Measurements from ENCODE around the gene MAP3K14. TPM values are rescaled to one million over a fixed set of nuclear protein-coding genes. Genes with fewer than 3 reads are reported as not detected.

The MAP3K14 gene
- total and polyA plus RNA-seq, 10 of the 15 experiments (the other 5 are each of a cell fraction or from before 2014, with no cell fraction given): 2.1 to 33.3 (median 19.7) TPM

DNA sequence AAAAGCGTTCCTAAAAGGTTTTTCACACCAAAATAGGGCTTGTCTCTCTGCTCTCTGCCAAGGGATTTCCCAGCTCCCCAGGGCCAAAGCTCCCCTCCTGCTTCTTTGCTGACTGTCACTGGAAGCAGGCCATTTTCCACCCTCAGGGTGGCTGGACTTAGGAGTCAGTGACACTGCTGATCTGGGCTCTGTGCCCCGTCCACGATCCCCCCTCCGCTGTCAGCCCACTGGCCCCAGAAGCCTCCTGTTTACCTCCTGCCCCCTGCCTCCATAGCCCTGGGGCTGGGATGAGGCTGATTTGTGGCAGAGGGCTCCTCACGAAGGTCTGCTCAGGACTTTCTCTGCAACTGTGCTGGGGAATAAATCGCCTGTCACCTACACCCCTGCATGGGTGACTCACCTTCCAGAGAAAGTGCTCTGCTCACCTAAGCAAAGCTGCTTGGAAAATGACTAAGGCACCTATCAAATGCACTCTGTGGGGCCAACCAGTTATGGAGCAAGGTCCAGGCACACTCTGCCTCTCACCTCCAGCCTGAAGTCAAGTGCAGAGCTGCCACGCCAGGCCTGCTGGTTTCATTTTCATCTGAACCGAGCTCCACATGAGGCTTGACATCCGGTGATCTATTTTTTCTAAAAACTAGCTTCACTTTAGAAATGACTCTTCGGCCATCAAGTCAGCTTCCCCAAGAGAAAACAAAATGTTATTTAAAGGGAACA, 4.9 kb downstream of the MAP3K14 start (continued):
- TF ChIP-seq PKNOX1 (IDR thresholded peaks at IDR 0.05): peak; percentile 53; the same call in 1 of the 2 replicates
- TF ChIP-seq, protein P1, sequence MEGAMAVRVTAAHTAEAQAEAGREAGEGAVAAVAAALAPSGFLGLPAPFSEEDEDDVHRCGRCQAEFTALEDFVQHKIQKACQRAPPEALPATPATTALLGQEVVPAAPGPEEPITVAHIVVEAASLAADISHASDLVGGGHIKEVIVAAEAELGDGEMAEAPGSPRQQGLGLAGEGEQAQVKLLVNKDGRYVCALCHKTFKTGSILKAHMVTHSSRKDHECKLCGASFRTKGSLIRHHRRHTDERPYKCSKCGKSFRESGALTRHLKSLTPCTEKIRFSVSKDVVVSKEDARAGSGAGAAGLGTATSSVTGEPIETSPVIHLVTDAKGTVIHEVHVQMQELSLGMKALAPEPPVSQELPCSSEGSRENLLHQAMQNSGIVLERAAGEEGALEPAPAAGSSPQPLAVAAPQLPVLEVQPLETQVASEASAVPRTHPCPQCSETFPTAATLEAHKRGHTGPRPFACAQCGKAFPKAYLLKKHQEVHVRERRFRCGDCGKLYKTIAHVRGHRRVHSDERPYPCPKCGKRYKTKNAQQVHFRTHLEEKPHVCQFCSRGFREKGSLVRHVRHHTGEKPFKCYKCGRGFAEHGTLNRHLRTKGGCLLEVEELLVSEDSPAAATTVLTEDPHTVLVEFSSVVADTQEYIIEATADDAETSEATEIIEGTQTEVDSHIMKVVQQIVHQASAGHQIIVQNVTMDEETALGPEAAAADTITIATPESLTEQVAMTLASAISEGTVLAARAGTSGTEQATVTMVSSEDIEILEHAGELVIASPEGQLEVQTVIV (IDR thresholded peaks at IDR 0.05; ENCODE audit: borderline replicate concordance, partially characterized antibody): no peak
- no peak for TF ChIP-seq HSF1 (IDR thresholded peaks at IDR 0.05; ENCODE audit: low read depth, low read length)
- peak; percentile 92 for TF ChIP-seq MXI1 (IDR thresholded peaks at IDR 0.05; ENCODE audit: low read depth, low read length)
- no peak for TF ChIP-seq STAT3 (IDR thresholded peaks at IDR 0.05; ENCODE audit: low read depth, low read length)
- TF ChIP-seq HCFC1 (IDR thresholded peaks at IDR 0.05; ENCODE audit: low read length): peak; percentile 26; the same call in 1 of the 2 replicates
- peak; percentile 19; the same call in 1 of the 2 replicates for TF ChIP-seq RAD21 (IDR thresholded peaks at IDR 0.05; ENCODE audit: insufficient read depth, low read depth, low read length)
- 0 out of 2 replicates have a peak, but pooled peaks have one; percentile 16 for TF ChIP-seq YY1 (IDR thresholded peaks at IDR 0.05; ENCODE audit: low read depth, low read length)
- TF ChIP-seq ZBED1 (IDR thresholded peaks at IDR 0.05; ENCODE audit: borderline replicate concordance): no peak
- no peak for TF ChIP-seq MAX (IDR thresholded peaks at IDR 0.05; ENCODE audit: low read depth, low read length)
- no peak for TF ChIP-seq ZNF592 (IDR thresholded peaks at IDR 0.05)
- peak; percentile 85 for TF ChIP-seq NFIC (IDR thresholded peaks at IDR 0.05; ENCODE audit: low read depth, low read length)
- TF ChIP-seq SUZ12 (IDR thresholded peaks at IDR 0.05; ENCODE audit: unreplicated experiment): no peak
- TF ChIP-seq, protein P2, sequence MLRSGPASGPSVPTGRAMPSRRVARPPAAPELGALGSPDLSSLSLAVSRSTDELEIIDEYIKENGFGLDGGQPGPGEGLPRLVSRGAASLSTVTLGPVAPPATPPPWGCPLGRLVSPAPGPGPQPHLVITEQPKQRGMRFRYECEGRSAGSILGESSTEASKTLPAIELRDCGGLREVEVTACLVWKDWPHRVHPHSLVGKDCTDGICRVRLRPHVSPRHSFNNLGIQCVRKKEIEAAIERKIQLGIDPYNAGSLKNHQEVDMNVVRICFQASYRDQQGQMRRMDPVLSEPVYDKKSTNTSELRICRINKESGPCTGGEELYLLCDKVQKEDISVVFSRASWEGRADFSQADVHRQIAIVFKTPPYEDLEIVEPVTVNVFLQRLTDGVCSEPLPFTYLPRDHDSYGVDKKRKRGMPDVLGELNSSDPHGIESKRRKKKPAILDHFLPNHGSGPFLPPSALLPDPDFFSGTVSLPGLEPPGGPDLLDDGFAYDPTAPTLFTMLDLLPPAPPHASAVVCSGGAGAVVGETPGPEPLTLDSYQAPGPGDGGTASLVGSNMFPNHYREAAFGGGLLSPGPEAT (IDR thresholded peaks at IDR 0.05; ENCODE audit: low read depth): peak; percentile 29; the same call in 1 of the 2 replicates
- peak; percentile 83 for TF ChIP-seq MEF2A (IDR thresholded peaks at IDR 0.05; ENCODE audit: insufficient read depth, low read depth, low read length)
- peak; percentile 91 for TF ChIP-seq JUNB (IDR thresholded peaks at IDR 0.05)
- no peak for TF ChIP-seq ZZZ3 (IDR thresholded peaks at IDR 0.05; ENCODE audit: control insufficient read depth, insufficient read length, low read depth)
- TF ChIP-seq IRF4 (IDR thresholded peaks at IDR 0.05; ENCODE audit: low read depth, low read length): peak; percentile 76; the same call in 1 of the 2 replicates

Data from GM12878 (cell line).